Activated gamma-delta T cell treated with Interleukin-2 at 50 U/mL for 16 hours (primary cell): Measurements from ENCODE around the gene PRKAB1.
"Not testable (repeated sequence)": the region's sequence is repeated elsewhere in the genome, so short reads cannot be mapped to it uniquely, and the experiment has no call there.

ENCODE experiments used
- DNase-seq: peaks from one replicate; pipeline ENCODE4 v3.0.0-alpha.2; 2020

The PRKAB1 gene

DNA sequence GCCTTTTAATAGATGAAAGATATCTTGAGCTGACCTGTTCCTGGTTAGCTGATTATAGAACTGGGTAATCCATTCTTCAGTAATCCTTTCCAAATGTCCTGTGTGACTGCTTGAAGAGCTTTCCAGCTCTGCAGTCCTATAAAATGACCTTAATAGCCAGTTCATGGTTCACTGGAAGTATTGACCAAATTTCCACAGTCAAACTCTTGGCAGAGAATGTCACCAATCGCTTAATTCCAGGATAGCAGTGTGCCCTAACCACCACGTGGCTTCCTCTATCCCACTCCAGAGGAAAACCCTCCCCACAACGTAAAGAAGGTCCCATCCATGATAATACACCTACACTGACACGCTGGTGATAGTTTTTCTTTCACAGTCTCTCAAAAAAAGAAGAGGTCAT lies 17.4 kb downstream of the PRKAB1 start:
- no peak for DNase-seq

DNA sequence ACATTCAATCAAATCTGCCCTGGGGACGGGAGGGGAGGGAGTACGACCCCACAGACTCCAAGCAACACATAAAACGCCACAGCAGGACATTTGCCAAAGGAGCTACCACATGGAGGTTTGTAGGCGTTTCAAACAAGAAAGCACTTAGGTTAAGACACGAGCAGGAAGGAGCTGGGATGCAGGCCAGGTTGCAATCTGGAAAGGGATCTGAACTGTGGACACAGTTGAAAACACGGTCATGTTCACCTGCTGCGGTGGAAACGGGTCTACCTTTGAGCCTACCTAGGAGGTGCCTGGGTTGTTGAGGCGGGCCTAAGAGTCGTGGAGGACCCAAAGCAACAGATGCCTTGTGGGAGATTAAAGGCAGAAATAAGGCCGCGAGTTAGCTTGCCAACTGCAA lies 18.4 kb downstream of the PRKAB1 start:
- DNase-seq: no peak

DNA sequence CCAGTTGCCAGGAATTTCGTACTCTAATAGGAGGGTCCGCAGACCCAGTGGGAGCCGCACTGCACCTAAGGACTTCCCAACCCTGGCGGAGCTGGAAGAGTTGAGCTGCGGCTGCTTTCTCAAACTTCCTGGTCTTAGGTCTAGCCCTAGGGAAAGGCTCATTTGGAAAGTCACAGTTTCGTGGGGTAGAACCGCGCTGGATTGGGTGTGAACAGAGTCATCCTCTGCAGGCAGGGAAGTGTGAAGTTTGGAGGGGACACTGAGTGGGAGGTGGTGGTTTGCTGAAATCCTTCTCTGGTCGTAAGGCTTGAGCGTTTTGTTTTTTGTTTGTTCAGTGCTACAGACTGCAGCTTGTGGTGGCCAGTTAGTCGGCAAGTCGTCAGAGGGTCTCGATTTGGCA lies 18.8 kb downstream of the PRKAB1 start:
- DNase-seq: no peak

- DNase-seq: no peak
Observed at GRCh38 chr12:119687406-119687805, 19.5 kb downstream of the PRKAB1 start.

DNA sequence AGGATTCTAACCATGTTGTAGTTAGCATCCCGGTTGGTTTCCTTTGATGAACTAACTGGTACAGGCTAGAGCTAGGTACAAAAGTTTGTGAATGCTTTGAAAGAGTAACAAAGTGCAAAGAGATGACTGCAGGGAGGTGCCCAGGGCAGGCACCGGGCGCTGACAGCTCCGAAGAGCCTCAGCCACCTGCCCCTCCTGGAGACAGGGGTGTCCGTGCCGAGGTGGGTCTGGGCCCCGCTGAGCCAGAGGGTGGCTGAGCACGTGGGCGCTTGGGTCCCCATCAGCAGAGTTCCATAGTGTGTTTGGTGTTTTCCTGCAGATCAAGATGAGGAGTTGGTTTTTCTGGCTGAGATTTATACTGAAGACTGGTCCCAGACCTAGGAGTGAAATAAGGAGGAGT lies 19.9 kb downstream of the PRKAB1 start:
- no peak for DNase-seq

DNA sequence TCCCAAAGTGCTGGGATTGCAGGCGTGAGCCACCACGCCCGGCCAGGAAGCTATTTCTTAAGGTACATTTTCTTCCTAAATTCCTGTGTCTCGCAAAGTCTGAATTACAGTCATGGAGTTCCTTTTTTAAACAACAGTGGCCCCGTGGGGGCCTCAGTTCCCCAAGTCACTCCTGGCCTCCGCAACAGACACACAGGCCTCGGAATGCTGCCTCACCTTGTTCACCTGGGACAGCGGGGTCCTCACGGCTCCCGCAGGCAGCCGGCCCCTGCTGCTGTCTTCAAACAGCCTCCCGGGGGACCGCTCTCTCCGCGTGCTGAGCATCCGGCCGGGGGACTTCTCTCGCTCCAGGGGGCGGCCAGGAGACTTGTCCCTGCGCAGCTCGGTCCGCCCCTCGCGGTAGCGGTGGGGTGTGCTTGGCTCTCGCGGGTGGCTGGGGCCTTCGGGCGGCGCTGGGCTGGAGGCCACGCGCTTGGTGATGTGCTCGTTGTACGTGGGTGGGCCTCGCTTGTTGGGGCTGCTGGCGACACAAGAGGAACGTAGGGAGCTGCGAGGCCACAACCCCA lies 22.1 kb downstream of the PRKAB1 start:
- no peak for DNase-seq

DNA sequence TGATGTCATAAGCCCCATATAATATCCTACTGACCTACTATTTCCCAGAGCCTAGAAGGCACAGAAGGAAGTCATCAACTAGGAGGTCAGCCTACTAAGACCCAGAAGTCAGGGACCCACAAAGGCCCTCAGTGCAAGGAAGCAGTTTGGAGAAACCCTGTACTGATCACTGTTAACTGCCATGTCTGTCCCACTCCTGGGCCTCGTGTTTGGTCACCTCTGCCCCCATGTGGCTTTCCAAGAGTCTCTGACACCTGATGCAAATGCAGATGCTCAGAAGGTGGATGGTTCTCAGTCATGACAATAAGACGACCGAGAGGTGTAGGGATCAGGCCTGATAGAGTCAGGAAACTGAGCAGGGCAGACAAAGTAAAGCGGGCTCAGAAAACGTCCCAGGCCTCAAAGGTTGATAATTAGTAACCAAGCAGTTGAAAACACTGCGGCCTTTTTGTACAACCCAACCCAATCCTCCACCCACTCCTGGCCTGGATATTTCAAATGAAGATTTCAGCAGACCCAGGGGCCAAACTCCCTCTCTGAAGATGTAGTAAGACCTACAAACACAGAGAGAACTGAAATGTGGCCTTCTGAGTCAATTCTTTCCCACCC lies 23.4 kb downstream of the PRKAB1 start:
- no peak for DNase-seq

- DNase-seq: no peak
Observed at GRCh38 chr12:119692410-119692809, 24.5 kb downstream of the PRKAB1 start.

GRCh38 chr12:119692997-119693396 lies 25.1 kb downstream of the PRKAB1 start:
- no peak for DNase-seq

- DNase-seq: no peak
Observed at GRCh38 chr12:119693511-119693910, 25.6 kb downstream of the PRKAB1 start.

- DNase-seq: no peak
Observed at GRCh38 chr12:119694111-119694510, 26.2 kb downstream of the PRKAB1 start.

GRCh38 chr12:119695034-119695433 lies 27.1 kb downstream of the PRKAB1 start:
- no peak for DNase-seq

- DNase-seq: no peak
Observed at GRCh38 chr12:119696943-119697342, 29.0 kb downstream of the PRKAB1 start.

- no peak for DNase-seq
Observed at GRCh38 chr12:119699199-119699760, 31.3 kb downstream of the PRKAB1 start.

DNA sequence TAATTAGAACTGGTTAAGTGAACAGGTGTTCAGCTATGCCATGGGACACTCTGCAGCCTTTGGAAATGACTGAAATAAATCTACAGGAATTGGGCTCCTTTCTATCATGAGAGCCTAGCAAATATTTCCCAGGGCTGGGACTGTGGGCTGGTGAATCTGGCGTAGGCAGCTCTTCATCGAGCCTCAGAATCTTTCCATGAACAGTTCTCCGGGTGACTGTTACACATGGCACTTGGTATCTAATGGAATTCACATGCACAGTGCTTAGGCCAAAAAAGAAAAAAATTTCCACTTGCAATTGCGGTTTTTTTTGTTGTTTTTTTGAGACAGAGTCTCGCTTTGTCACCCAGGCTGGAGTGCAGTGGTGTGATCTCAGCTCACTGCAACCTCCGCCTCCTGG lies 32.1 kb downstream of the PRKAB1 start:
- DNase-seq: no peak

- no peak for DNase-seq
Observed at GRCh38 chr12:119704065-119704747, 36.3 kb downstream of the PRKAB1 start.

DNA sequence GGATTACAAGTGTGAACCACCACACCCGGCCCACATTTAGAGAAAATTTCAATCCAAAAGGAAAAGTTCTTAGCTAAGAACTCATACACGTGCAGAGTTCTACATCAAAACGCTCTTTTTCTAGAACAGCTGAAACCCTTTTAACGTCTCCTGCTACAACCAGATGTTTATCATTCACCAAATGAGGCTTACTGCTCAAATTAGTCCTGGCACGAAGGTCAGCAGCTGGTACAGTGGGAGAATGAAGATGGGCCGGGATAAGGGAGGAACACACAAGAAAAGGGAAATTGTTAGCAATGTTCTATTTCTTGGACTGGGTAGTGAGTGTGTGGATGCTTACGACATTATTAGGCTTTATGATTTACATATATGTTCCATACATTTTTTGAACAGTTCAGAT lies 37.2 kb downstream of the PRKAB1 start:
- no peak for DNase-seq

GRCh38 chr12:119706427-119706826 lies 38.5 kb downstream of the PRKAB1 start:
- DNase-seq: not testable (repeated sequence)

DNA sequence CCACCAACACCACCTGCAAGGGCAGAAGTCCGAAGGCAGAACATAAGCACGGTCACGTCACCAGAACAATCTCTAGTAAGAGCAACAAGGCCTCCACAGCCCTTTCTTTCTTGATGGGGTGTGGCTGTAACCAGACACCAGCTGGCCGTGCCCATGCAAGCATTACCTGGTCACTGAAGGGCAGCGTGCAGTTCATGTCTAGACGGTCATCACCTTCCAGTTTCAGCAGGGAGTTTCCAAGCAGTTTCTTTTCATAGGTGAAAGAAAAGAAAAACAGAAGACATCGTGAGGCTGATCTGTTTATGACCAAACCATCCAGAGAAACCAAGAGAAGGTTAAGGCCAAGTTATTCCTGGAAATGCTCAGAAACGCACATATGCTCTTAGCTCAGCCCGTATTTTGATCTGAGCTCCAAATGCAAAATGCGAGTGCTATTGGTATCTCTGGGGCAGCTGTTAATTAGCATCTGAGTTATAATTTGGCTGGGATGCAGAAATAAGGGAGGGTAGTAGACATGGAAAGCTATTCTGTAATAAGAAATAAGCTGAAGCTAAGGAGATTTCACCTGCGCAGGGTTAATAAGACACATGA lies 42.5 kb downstream of the PRKAB1 start:
- DNase-seq: no peak

DNA sequence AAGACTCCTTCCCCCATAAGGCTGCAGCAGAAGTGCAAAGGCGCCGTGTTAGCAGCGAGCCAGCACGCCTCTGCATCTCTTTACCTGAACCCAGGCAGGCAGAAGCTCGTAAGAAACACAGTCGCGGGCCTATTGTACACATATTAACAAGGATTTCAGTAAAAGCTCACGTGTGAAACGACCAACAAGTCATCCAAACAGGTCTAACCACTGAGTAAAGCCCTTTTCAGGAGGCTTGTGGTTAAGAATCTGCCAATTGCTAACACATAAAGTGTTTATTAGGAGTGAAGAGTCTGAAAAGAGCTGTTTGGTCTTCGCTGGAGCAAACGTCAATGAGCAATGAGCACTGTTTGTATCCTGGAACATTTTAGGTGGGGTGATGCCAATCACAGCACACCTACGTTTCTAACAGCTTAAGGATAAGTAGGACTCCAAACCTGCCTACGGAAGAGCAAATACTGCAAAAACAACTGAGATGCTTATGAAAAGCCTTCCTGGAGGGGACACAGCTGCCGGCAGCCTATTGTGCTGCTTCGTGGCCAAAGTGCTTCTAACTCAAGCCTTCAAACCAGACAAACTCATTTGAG lies 43.1 kb downstream of the PRKAB1 start:
- no peak for DNase-seq

DNA sequence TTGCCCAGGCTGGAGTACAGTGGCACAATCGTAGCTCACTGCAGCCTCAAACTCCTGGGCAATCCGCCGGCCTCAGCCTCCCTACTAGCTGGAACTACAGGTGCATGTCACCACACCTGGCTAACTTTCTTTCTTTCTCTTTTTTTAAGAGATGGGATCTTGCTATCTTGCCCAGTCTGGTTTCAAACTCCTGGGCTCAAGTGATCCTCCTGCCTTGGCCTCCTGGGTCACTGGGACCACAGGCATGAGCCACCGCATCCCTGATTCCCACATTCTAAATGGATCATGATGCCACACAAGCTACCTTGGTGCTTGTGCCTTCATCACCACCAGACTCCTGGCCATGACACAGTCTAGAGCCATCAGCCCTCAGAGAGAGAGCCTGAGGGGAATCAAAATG lies 43.8 kb downstream of the PRKAB1 start:
- no peak for DNase-seq

- no peak for DNase-seq
Observed at GRCh38 chr12:119712721-119713120, 44.8 kb downstream of the PRKAB1 start.

DNA sequence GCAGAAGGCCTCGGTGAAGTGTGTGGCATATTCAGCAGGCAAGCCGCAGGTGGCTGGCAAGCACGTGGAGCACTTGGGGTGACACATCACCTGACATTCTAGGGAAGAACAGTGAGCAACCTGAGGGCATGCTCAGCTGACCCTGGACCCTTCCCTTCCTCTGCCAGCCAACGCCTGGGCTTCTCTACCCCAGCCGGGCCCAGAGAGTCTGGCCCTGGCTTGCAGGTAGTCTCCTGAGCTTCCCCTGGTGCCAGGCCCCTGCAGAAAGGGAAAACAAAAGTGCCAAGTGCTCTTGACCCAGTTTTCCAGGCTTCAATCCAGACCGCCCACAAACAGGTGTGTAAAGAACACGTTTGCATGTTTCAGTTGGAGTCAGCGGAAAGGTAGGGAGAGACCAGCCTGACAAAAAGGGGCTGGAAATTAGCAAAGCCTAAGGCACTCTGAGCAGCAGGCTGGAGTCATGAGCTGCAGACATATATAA lies 45.7 kb downstream of the PRKAB1 start:
- no peak for DNase-seq
